GM23338 (cell line): Measurements from ENCODE around the gene ATP8A2. TPM values are rescaled to one million over a fixed set of nuclear protein-coding genes. Genes with fewer than 3 reads are reported as not detected.

Experiments
- ATAC-seq: fragments of 200-7000 bp; cut with Tn5 transposase; 3 replicates; pipeline ENCODE4 v1.9.1; 2020
- DNase-seq: peaks from one replicate; pipeline ENCODE4 v3.0.0-alpha.2; 2015; ENCODE audit warnings: low spot score
- H2AFZ ChIP-seq: fragments of 200-600 bp; sonication (generic); 2 replicates; pipeline ENCODE4 v1.8.0; 2016; ENCODE audit warnings: antibody characterized with exemption, mild to moderate bottlenecking, moderate library complexity
- H3F3A ChIP-seq: fragments of 200-600 bp; sonication (generic); replicated peaks from 2 replicates; pipeline ENCODE4 v1.8.0; 2017; ENCODE audit warnings: antibody characterized with exemption, mixed run types, low read depth
- H3K27ac ChIP-seq: fragments of 200-600 bp; sonication (generic); 2 replicates; pipeline ENCODE4 v1.6.1; 2016; ENCODE audit warnings: low read depth
- H3K27me3 ChIP-seq: fragments of 200-600 bp; sonication (generic); 2 replicates; pipeline ENCODE4 v1.8.0; 2016; ENCODE audit warnings: mild to moderate bottlenecking, mixed run types, moderate library complexity; ENCODE audit not compliant: insufficient read depth
- H3K36me3 ChIP-seq: fragments of 200-600 bp; sonication (generic); 2 replicates; pipeline ENCODE4 v1.8.0; 2016; ENCODE audit warnings: mild to moderate bottlenecking; ENCODE audit not compliant: insufficient read depth
- H3K4me1 ChIP-seq: fragments of 200-600 bp; sonication (generic); 2 replicates; pipeline ENCODE4 v1.8.0; 2016; ENCODE audit warnings: mild to moderate bottlenecking, moderate library complexity; ENCODE audit not compliant: insufficient read depth
- H3K4me2 ChIP-seq: fragments of 200-600 bp; sonication (generic); 2 replicates; pipeline ENCODE4 v1.7.1; 2017; ENCODE audit warnings: mixed run types
- H3K4me3 ChIP-seq: fragments of 200-600 bp; sonication (generic); 2 replicates; pipeline ENCODE4 v1.6.1; 2016; ENCODE audit warnings: mixed run types
- H3K79me2 ChIP-seq: fragments of 200-600 bp; sonication (generic); replicated peaks from 2 replicates; pipeline ENCODE4 v1.8.0; 2017; ENCODE audit warnings: mild to moderate bottlenecking; ENCODE audit not compliant: insufficient read depth
- H3K9me2 ChIP-seq: fragments of 200-600 bp; sonication (generic); 2 replicates; pipeline ENCODE4 v1.8.0; 2017; ENCODE audit not compliant: insufficient read depth
- H4K20me1 ChIP-seq: fragments of 200-600 bp; sonication (generic); replicated peaks from 2 replicates; pipeline ENCODE4 v1.8.0; 2017; ENCODE audit warnings: mild to moderate bottlenecking; ENCODE audit not compliant: insufficient read depth
- H3K27ac Mint-ChIP-seq: 2 replicates; pipeline ENCODE4 v1.8.0; 2020; ENCODE audit warnings: inconsistent platforms, mild to moderate bottlenecking, moderate library complexity, mixed read lengths
- H3K27me3 Mint-ChIP-seq: 3 replicates; pipeline ENCODE4 v1.8.0; 2022; ENCODE audit warnings: low read depth, mild to moderate bottlenecking, moderate library complexity, mixed read lengths, inconsistent platforms; ENCODE audit not compliant: insufficient read depth, poor library complexity
- H3K36me3 Mint-ChIP-seq: 3 replicates; pipeline ENCODE4 v1.8.0; 2021; ENCODE audit warnings: low read depth, mild to moderate bottlenecking, inconsistent platforms, moderate library complexity, mixed read lengths
- H3K4me1 Mint-ChIP-seq: 3 replicates; pipeline ENCODE4 v1.8.0; 2020; ENCODE audit warnings: mild to moderate bottlenecking, inconsistent platforms, mixed read lengths
- H3K4me3 Mint-ChIP-seq: 3 replicates; pipeline ENCODE4 v1.8.0; 2021; ENCODE audit warnings: moderate library complexity, mild to moderate bottlenecking, inconsistent platforms, mixed read lengths
- H3K9me3 Mint-ChIP-seq: 3 replicates; pipeline ENCODE4 v1.8.0; 2020; ENCODE audit warnings: moderate library complexity, mild to moderate bottlenecking, inconsistent platforms, mixed read lengths
- CREB1 ChIP-seq: fragments of 250-450 bp; sonication (Bioruptor Pico); IDR thresholded peaks from 2 replicates; pipeline ENCODE4 v1.5.0; 2020; ENCODE audit warnings: low read depth, mild to moderate bottlenecking, moderate library complexity
- ETS1 ChIP-seq: IDR thresholded peaks from 2 replicates; pipeline ENCODE4 v1.6.1; 2016; ENCODE audit warnings: antibody characterized with exemption
- EZH2phosphoT487 ChIP-seq: fragments of 200-600 bp; sonication (generic); IDR thresholded peaks from one replicate; pipeline ENCODE4 v1.8.1; 2018; ENCODE audit warnings: antibody characterized with exemption; ENCODE audit not compliant: unreplicated experiment
- JUNB ChIP-seq: IDR thresholded peaks from one replicate; pipeline ENCODE4 v1.6.1; 2016; ENCODE audit warnings: antibody characterized with exemption; ENCODE audit not compliant: unreplicated experiment
- NANOG ChIP-seq: IDR thresholded peaks from 2 replicates; pipeline ENCODE4 v1.6.1; 2016; ENCODE audit warnings: antibody characterized with exemption, borderline replicate concordance
- POLR2AphosphoS5 ChIP-seq: IDR thresholded peaks from 2 replicates; pipeline ENCODE4 v1.6.1; 2016; ENCODE audit warnings: antibody characterized with exemption, low read depth
- REST ChIP-seq: IDR thresholded peaks from one replicate; pipeline ENCODE4 v1.6.1; 2018; ENCODE audit warnings: antibody characterized with exemption; ENCODE audit not compliant: unreplicated experiment
- STAT1 ChIP-seq: IDR thresholded peaks from one replicate; pipeline ENCODE4 v1.6.1; 2016; ENCODE audit warnings: antibody characterized with exemption; ENCODE audit not compliant: unreplicated experiment
- ZNF114 ChIP-seq: fragments of 250-450 bp; sonication (Bioruptor Pico); IDR thresholded peaks from 2 replicates; pipeline ENCODE4 v1.5.0; 2020; ENCODE audit warnings: mild to moderate bottlenecking, moderate library complexity
- ZNF331 ChIP-seq: fragments of 250-450 bp; sonication (Bioruptor Pico); IDR thresholded peaks from 2 replicates; pipeline ENCODE4 v1.5.0; 2020; ENCODE audit warnings: low read depth, mild to moderate bottlenecking, moderate library complexity
- polyA plus RNA-seq: library from polyadenylated mRNA; unstranded; fragments of >200 nt; fragmentation: Nextera tagmentation; extraction: Ambion mirVana; gene quantifications from 2 replicates; pipeline ENCODE4 v1.2.1, GENCODE V29; 2016
- total RNA-seq: library from RNA; depleted of rRNA; stranded (reverse); fragments of >200 nt; shearing (Covaris generic); gene quantifications from 2 replicates; pipeline ENCODE4 v1.2.3, GENCODE V29; 2014
- TF ChIP-seq, protein P1 (sequence below), 2 experiments: fragments of 200-600 bp in 1 of 2; sonication (generic) in 1 of 2; conservative IDR thresholded peaks; 2 replicates each; pipeline versions ENCODE4 v1.5.1 to v1.6.1; 2016 to 2017; ENCODE audit warnings: antibody characterized with exemption in 2 of 2, low read depth in 2 of 2, mild to moderate bottlenecking in 2 of 2, moderate library complexity in 1 of 2

The ATP8A2 gene
- total and polyA plus RNA-seq, 2 experiments from 2014 or later = 5.7 to 8.8 TPM

DNA sequence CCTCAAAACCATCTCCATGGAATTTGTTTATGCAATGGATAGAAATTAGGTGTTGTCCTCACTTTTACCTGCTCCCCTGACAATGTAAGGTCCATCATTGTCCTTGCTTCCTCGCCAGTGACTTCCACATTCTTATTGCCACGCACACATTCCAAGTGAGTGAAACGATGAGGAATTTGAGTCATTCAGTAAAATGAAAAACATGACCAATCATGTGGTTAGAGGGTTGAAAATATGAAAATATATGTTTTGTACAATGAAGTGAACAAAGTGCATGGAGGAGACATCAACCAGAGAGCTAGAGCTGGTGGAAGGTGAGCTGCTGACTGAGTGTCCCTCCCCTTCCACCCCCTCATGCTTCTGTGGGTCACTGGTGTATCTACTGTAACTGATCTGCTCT is 91.7 kb downstream of the ATP8A2 start (continued):
- TF ChIP-seq REST (no peak), POLR2AphosphoS5 (no peak), NANOG (no peak), CREB1 (no peak), EZH2phosphoT487 (no peak)
- TF ChIP-seq, protein P1, sequence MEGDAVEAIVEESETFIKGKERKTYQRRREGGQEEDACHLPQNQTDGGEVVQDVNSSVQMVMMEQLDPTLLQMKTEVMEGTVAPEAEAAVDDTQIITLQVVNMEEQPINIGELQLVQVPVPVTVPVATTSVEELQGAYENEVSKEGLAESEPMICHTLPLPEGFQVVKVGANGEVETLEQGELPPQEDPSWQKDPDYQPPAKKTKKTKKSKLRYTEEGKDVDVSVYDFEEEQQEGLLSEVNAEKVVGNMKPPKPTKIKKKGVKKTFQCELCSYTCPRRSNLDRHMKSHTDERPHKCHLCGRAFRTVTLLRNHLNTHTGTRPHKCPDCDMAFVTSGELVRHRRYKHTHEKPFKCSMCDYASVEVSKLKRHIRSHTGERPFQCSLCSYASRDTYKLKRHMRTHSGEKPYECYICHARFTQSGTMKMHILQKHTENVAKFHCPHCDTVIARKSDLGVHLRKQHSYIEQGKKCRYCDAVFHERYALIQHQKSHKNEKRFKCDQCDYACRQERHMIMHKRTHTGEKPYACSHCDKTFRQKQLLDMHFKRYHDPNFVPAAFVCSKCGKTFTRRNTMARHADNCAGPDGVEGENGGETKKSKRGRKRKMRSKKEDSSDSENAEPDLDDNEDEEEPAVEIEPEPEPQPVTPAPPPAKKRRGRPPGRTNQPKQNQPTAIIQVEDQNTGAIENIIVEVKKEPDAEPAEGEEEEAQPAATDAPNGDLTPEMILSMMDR (conservative IDR thresholded peaks at IDR 0.05; ENCODE audit: low read depth in 2 of 2) = no peak

GRCh38 chr13:25466880-25467279 is 95.1 kb downstream of the ATP8A2 start:
- no peak overlapping the region for H3K4me2 ChIP-seq
- peaks cover 7% of the 10 kb centered on the region; the same call in 1 of the 2 replicates for H3F3A ChIP-seq
- DNase-seq (no peak), ATAC-seq (no peak)
- no peak overlapping the region for H3K27ac Mint-ChIP-seq
- no peaks in the 10 kb centered on the region; the same call in 2 of the 3 replicates for H3K36me3 Mint-ChIP-seq
- no peaks in the 10 kb centered on the region; the same call in 1 of the 2 replicates for H3K79me2 ChIP-seq
- H3K9me3 Mint-ChIP-seq = no peaks in the 10 kb centered on the region
- no peak overlapping the region for H3K4me3 Mint-ChIP-seq
- peaks cover 30% of the 10 kb centered on the region for H3K27me3 Mint-ChIP-seq
- no peaks in the 10 kb centered on the region for H3K9me2 ChIP-seq
- peaks cover 9% of the 10 kb centered on the region for H3K4me1 ChIP-seq
- no peak overlapping the region for H2AFZ ChIP-seq
- no peaks in the 10 kb centered on the region for H3K36me3 ChIP-seq
- no peak overlapping the region for H3K27ac ChIP-seq
- peaks cover 5% of the 10 kb centered on the region; the same call in 1 of the 3 replicates for H3K4me1 Mint-ChIP-seq
- H3K27me3 ChIP-seq = peaks cover 22% of the 10 kb centered on the region
- H4K20me1 ChIP-seq = no peaks in the 10 kb centered on the region; the same call in 1 of the 2 replicates
- H3K4me3 ChIP-seq = no peak overlapping the region
- no peak for TF ChIP-seq ZNF114 (CRISPR knock-in tag)
- TF ChIP-seq STAT1 = no peak
- TF ChIP-seq REST = no peak
- TF ChIP-seq, protein P1 (conservative IDR thresholded peaks at IDR 0.05; ENCODE audit: low read depth in 2 of 2) = no peak; a peak in 1 of 4 replicates
- TF ChIP-seq ZNF331 = no peak
- TF ChIP-seq EZH2phosphoT487 = no peak
- no peak for TF ChIP-seq JUNB
- TF ChIP-seq NANOG = no peak
- no peak for TF ChIP-seq POLR2AphosphoS5
- no peak for TF ChIP-seq ETS1
